SU-DHL-6 (cell line): ENCODE measurements around the gene LDAH.

Experiments
- CTCF ChIP-seq: fragments of 200-600 bp; sonication (generic); IDR thresholded peaks from one replicate; pipeline ENCODE4 v1.5.1; 2017; ENCODE audit warnings: antibody characterized with exemption, mild to moderate bottlenecking, low read length, moderate library complexity; ENCODE audit not compliant: insufficient read depth, poor library complexity, severe bottlenecking
- EZH2phosphoT487 ChIP-seq: fragments of 200-600 bp; sonication (generic), shearing (Covaris generic); conservative IDR thresholded peaks from 2 replicates; pipeline ENCODE4 v1.6.1; 2018; ENCODE audit warnings: mild to moderate bottlenecking, antibody characterized with exemption, low read length, moderate library complexity, mixed read lengths

GRCh38 chr2:20704886-20705285 is 118.0 kb downstream of the LDAH start:
- no peak for TF ChIP-seq CTCF
- TF ChIP-seq EZH2phosphoT487: no peak
